ENCODE data around the gene SFXN4. TPM values are rescaled to one million over a fixed set of nuclear protein-coding genes. Genes with fewer than 3 reads are reported as not detected.
"Not testable (repeated sequence)": the region's sequence is repeated elsewhere in the genome, so short reads cannot be mapped to it uniquely, and the experiment has no call there.

SFXN4 gene
- total RNA-seq, 2 donors from 2014 or later: 36.4 to 40.2 TPM

DNA sequence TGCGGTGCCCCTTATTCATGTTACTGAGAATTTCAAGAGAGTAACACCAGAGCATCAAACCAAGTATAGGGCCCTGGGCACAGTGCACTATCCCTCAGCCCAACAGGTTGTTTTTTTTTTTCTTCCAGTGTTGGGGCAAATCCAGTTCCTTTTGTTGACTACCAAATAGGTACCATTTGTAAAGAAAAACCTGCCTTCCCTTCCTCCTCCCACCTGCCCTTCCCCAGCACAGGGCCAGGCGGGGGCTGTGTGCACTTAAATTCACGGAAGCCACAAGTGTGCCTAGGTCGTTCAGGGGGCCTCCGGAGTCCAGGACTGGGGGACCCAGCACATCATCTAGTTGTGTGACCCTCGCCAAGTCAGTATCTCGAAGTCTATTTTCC lies 595 bp upstream of the SFXN4 start:
- Mint-ChIP-seq H3K27ac (peak overlapping the region; percentile 90 to 91), H3K36me3 (peaks cover 6 to 12% of the 10 kb centered on the region in 2 donors), H3K9me3 (no peaks in the 10 kb centered on the region)
- ATAC-seq (peak in 1 of 2 donors; percentile 18), DNase-seq (ENCODE audit: low spot score in 2 of 2) (no peak)

DNA sequence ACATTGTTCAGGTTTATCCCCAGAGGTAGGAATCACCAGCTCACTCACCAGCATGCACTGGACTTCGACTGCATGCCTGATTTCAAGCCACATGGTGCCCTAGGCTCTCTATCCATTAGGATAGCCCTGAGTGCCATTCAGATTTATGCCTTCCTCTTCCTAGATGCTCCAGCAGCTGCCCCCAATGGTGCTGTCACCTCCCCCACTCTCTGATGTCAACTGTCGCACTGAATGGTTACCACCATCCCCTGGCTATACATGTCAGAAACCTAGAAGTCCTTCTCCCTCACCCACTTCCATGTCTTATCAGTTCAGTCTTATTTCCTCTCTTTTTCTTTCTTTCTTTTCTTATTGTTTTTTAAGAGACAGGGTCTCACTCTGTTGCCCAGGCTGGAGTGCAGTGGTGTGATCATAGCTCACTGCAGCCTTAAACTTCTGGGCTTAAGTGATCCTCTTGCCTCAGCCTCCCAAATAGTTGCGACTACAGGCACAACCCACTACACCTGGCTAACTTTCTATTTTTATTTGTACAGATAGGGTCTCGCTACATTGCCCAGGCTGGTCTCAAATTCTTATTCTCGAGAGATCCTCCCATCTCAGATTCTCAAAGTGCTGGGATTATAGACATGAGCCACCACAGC lies 2.9 kb downstream of the SFXN4 start:
- peak overlapping the region in 1 of 2 donors; percentile 75 for H3K27ac Mint-ChIP-seq
- H3K9me3 Mint-ChIP-seq: no peaks in the 10 kb centered on the region
- peaks cover 7 to 13% of the 10 kb centered on the region in 2 donors for H3K36me3 Mint-ChIP-seq
- DNase-seq (ENCODE audit: low spot score in 2 of 2) (no peak), ATAC-seq (no peak)

DNA sequence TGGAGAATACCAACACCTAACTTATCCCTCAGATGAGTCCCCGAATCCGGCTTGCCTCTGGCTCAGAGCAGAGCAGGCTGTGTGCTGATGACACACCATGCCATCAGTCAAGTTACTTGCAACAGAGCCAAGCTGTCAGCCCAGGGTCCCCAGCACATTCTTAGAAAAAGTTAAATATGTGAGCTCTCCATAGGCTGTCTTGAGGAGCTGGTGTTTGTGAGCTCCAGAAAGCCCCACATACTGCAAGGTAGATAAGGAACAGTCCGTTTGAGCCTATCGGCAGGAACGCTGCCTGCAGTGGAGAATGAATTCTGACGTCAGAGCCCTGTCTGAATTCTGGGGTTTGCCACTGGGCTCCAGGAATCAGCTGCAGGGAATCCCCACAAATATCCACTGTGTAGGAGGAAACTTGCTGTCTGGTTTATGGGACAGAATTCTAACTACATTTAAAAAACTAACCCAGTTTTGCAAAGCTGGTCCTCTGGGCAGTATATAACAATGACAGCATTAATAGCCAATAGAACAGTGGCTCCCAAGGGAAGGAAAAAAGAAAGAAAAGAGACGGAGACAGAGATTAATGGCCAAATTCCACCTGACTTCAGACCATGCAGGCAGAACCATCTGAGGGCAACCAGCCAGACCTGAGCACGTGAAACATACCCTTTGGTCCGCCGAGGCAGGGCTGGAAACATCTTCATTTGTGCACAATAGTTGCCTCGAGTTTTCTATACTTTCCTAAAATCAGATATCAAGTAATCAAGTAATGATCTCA lies 3.6 kb downstream of the SFXN4 start:
- no peak for ATAC-seq
- Mint-ChIP-seq H3K27ac (no peak overlapping the region), H3K36me3 (peaks cover 8 to 14% of the 10 kb centered on the region in 2 donors), H3K9me3 (no peaks in the 10 kb centered on the region)
- DNase-seq (ENCODE audit: low spot score in 2 of 2): no peak

DNA sequence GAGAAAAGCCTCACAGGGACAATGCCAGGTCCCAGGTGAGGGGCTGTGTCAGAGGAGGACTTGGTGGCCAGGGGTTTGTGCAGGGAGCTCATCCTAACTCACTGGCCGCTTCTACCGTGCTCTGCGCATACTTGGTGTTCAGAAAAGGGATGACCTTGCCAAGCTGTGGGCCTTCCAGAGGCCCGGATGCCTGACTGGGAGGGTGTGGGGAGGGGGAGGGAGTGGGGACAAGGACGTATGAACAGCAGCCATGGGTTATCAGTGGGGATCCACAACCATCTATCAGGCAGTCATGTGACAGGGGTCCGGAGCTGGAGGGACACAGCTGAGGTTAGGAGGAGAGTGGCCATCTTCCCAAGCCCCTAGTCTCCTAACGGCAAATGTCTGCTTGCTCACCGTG lies 6.2 kb downstream of the SFXN4 start:
- Mint-ChIP-seq H3K9me3 (no peaks in the 10 kb centered on the region), H3K36me3 (peaks cover 19 to 20% of the 10 kb centered on the region in 2 donors), H3K27ac (no peak overlapping the region)
- DNase-seq (ENCODE audit: low spot score in 2 of 2) (peak in 1 of 2 donors; percentile 48), ATAC-seq (no peak)

DNA sequence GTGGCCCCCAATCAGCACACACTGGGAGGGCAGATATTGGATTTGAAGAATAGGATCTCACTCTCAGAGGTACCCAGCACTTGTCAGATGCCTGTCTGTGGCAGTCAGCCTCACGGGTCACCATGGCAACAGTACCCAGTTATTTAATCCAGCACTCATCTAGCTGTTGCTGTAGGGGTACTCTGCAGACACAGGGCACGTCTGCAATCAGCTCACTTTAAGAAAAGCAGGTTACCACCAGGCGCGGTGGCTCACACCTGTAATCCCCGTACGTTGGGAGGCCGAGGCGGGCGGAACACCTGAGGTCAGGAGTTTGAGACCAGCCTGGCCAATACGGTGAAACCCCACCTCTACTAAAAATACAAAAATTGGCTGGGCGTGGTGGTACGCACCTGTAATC lies 11.9 kb downstream of the SFXN4 start:
- Mint-ChIP-seq H3K36me3 (peaks cover 30 to 33% of the 10 kb centered on the region in 2 donors), H3K27ac (peak overlapping the region in 1 of 2 donors; percentile 22), H3K9me3 (no peaks in the 10 kb centered on the region)
- no peak for DNase-seq (ENCODE audit: low spot score in 2 of 2)
- ATAC-seq: no peak

DNA sequence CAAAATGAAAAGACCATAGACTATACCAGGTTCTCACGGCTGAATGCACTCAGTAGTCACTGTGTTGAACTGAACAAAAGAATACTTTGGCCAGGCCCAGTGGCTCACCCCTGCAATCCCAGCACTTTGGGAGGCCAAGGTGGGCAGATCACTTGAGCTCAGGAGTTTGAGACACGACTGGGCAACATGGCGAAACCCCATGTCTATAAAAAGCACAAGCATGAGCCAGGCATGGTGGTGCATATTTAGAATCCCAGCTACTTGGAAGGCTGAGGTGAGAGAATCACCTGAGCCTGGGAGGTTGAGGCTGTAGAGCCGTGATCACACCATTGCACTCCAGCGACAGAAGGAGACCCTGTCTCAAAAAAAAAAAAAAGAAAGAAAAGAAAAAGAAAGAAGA lies 12.5 kb downstream of the SFXN4 start:
- Mint-ChIP-seq H3K36me3 (peaks cover 28 to 30% of the 10 kb centered on the region in 2 donors), H3K9me3 (no peaks in the 10 kb centered on the region), H3K27ac (no peak overlapping the region)
- no peak for DNase-seq (ENCODE audit: low spot score in 2 of 2)
- no peak for ATAC-seq

DNA sequence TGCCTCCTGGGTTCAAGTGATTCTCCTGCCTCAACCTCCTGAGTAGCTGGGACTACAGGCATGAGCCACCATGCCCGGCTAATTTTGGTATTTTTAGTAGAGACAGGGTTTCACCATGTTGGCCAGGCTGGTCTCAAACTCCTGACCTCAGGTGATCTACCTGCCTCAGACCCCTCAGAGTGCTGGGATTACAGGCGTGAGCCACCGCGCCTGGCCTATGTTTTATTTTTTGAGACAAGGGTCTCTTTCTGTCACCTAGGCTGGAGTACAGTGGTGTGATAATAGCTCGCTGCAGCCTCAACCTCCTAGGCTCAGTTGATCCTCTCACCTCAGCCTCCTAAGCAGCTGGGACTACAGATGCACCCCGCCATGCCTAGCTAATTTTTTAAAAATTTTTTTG lies 13.9 kb downstream of the SFXN4 start:
- H3K9me3 Mint-ChIP-seq; ATAC-seq; DNase-seq (ENCODE audit: low spot score in 2 of 2); H3K27ac Mint-ChIP-seq: not testable (repeated sequence)
- peaks cover 20 to 24% of the 10 kb centered on the region in 2 donors for H3K36me3 Mint-ChIP-seq

DNA sequence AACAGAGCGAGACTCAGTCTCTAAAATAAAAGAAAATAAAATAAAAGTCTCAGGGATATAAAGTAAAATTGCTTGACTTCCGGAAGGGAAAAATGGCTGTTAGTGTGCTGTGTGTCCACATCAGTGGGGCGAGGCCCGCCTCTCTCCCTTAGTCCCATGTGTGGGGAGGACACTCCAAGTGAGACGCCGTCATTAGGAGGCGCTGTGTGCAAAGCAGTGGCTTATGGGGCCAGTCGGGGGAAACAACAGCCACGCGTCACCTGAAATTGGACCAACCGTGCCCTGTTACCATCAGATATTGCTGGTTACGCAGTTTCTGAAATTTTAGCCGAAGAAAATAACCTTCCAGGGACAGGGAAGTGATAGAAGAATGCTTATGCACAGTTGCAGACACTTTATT lies 15.8 kb downstream of the SFXN4 start:
- no peak for ATAC-seq
- Mint-ChIP-seq H3K36me3 (peaks cover 13 to 15% of the 10 kb centered on the region in 2 donors), H3K27ac (no peak overlapping the region)

DNA sequence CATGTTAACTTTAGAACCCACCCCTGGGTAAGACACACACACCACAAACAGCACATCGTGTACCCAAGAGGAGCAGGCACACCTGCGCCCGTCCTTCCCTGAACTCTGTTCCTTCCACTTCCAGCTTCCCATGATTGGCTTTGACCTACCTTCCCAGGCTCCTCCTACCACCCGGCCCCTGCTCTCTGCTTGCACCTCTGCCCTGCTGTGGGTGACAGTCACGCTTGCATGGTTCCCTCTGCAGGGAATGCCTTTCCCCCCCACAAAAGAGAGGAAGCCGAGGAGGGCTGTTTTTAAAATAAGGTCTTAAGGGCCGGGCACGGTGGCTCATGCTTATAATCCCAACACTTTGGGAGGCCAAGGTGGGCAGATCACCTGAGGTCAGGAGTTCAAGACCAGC lies 16.4 kb downstream of the SFXN4 start:
- H3K36me3 Mint-ChIP-seq: peaks cover 9 to 13% of the 10 kb centered on the region in 2 donors
- ATAC-seq (no peak), DNase-seq (ENCODE audit: low spot score in 2 of 2) (no peak)

More for the DNA sequence above, 15.8 kb downstream of the SFXN4 start:
- DNase-seq (ENCODE audit: low spot score in 2 of 2): peak in 1 of 2 donors; percentile 33
- no peaks in the 10 kb centered on the region for H3K9me3 Mint-ChIP-seq

DNA sequence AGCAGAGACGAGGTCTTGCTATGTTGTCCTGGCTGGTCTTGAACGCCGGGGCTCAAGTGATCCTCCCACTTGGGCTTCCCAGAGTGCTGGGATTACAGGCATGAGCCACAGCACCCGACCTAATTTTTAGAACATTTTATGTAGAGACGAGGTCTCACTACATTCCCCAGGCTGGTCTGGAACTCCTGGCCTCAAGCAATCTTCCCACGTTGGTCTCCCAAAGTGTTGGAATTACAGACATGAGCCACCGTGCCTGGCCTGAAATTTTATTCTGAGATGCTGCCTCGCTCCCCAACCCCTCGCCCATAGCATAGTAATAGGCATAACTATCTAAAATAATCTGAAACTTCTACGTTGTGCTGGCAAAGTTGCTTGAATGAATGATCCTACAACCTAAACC lies 21.9 kb downstream of the SFXN4 start:
- no peaks in the 10 kb centered on the region for H3K9me3 Mint-ChIP-seq
- no peak for ATAC-seq
- no peak for DNase-seq (ENCODE audit: low spot score in 2 of 2)
- H3K27ac Mint-ChIP-seq: no peak overlapping the region
- no peaks in the 10 kb centered on the region for H3K36me3 Mint-ChIP-seq

More for the DNA sequence above, 16.4 kb downstream of the SFXN4 start:
- no peaks in the 10 kb centered on the region for H3K9me3 Mint-ChIP-seq
- no peak overlapping the region for H3K27ac Mint-ChIP-seq

DNA sequence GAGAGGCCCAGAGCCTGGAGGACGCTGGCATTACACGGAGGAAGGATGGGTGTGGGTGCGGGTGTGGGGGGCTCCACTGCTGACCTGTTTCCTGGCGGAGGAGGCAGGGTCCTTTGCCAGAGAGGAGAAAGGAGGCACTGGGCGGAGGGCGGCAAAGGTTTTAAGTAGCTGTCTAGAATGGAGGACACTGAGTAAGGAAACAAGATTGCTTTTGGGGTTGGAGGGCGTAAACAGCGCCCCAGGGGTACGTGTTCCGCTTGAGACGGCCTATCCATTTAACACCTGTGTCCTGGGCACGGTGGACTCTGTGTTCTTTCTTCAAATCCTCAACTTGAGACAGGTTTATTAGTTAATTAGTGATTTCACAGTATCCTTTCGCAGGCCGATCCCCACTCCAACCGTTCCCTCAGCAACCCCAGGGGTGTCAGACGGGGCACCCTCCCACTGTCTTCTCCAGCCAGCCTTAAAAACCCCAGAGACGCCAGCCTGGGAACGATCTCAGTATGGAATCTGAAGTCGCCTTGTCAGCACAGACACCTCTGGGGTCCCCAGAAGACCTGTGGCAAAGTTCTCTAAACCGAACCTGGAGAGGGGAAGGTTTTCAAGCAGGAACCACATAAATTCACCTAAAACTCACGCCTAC lies 24.8 kb downstream of the SFXN4 start:
- Mint-ChIP-seq H3K36me3 (no peaks in the 10 kb centered on the region), H3K9me3 (no peaks in the 10 kb centered on the region), H3K27ac (no peak overlapping the region)
- ATAC-seq (no peak), DNase-seq (ENCODE audit: low spot score in 2 of 2) (no peak)

DNA sequence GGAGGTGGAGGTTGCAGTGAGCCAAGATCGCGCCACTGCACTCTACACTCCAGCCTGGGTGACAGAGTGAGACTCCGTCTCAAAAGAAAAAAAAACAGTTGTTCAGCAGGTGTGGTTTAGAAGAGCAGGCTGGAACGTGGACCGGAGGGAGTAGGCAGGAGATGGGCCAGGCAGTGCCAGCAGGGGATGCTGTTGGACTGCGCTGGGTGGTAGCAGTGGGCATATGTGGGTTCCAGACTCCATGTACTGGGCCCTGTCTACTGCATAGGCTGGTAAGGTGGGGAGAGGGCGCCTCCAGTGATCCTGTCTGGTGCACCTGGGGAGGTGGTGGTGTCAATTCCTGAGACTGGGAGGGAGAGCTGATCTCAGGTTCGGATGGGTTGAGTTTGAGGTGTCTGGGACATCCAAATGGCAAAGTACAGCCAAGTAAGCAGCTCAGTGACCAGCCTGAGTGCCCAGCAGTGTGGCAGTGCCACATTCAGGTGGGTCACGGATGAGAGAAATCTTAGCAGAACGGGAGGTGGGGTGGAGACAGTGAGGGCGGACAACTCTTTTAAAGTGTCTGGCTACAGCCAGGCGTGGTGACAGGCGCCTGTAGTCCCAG lies 25.9 kb downstream of the SFXN4 start:
- peaks cover 0 to 5% of the 10 kb centered on the region in 2 donors for H3K36me3 Mint-ChIP-seq

DNA sequence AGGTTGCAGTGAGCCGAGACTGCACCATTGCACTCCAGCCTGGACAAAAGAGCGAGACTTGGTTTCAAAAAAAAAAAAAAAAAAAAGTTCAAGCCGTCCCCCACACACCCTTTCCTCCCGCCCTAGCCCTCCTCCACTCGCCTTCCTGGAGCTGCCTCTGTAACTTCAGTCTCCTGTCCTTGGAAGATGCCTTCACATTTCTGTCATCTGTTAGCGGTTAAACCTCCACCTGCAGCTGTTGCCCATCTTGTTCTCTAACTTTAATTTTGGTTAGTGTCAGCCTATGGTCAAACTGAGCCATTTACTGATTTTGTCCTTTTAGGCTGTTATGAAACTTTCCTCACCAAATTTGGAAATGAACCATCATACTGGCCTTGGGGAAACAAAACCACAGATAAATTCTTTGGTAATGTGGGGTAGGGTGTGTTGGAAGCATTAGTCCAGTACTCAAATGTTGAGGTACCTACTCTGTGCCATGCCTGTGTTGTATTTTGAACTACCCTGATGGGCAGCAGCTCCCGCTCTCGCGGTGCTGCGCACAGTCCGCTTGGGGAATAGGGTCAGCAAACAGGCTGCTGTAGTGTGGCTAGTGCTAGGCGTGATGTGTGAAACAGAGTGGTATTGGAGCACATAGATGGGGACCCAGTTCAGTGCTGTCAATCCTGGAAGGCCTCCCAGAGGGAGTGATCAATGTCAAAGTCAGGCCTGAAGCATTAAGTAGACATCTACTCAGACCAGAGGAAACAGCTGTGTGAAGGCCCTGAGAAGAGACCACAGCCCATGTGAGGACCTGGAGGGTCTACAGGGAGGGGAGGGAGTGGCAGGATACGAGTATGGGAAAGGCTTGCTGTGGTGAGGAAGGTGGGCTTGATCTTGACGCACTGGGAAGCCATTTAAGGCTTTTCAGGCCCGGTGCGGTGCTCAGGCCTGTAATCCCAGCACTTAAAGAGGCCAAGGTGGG lies 26.9 kb downstream of the SFXN4 start:
- DNase-seq (ENCODE audit: low spot score in 2 of 2) (no peak), ATAC-seq (no peak)
- Mint-ChIP-seq H3K36me3 (peaks cover 5 to 13% of the 10 kb centered on the region in 2 donors), H3K9me3 (peaks cover 0 to 3% of the 10 kb centered on the region in 2 donors), H3K27ac (peak overlapping the region; percentile 18 to 24)

More for the DNA sequence above, 25.9 kb downstream of the SFXN4 start:
- peak overlapping the region; percentile 18 to 24 for H3K27ac Mint-ChIP-seq
- ATAC-seq (peak; percentile 73 to 75), DNase-seq (ENCODE audit: low spot score in 2 of 2) (peak in 1 of 2 donors; percentile 44)
- H3K9me3 Mint-ChIP-seq: no peaks in the 10 kb centered on the region

DNA sequence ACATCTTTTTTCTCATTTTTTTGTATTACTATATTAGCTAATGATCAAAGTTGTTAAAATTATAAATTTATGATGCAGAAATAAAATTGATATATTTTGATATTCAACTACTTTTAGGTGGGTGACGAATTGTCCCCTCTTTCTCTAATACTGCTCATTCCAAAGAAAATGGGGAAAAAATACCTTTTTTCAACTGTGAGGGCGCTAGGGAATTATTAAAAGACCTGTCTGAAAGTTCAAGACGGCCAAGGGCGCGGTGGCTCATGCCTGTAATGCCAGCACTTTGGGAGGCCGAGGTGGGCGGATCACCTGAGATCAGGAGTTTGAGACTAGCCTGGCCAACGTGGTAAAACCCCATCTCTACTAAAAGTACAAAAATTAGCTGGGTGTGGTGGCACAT lies 27.6 kb downstream of the SFXN4 start:
- DNase-seq (ENCODE audit: low spot score in 2 of 2); H3K9me3 Mint-ChIP-seq; ATAC-seq: not testable (repeated sequence)
- peak overlapping the region in 1 of 2 donors; percentile 24 for H3K27ac Mint-ChIP-seq
- peaks cover 11 to 20% of the 10 kb centered on the region in 2 donors for H3K36me3 Mint-ChIP-seq

DNA sequence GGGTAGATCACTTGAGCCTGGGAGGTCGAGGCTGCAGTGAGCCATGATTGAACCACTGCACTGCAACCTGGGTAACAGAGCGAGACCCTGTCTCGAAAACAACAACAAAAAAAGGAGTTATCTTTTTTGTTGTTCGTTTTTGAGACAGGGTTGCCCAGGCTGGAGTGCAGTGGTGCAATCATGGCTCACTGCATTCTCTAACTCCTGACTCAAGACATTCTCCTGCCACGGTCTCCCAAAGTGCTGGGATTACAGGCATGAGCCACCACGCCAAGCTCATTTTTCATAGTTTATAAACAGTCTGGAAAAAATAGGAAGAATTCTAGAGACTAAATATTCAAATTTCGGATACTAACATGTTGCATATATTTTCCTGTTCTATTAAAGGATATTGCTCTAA lies 29.4 kb downstream of the SFXN4 start:
- ATAC-seq (no peak), DNase-seq (ENCODE audit: low spot score in 2 of 2) (no peak)
- Mint-ChIP-seq H3K27ac (no peak overlapping the region), H3K9me3 (peaks cover 0 to 4% of the 10 kb centered on the region in 2 donors), H3K36me3 (peaks cover 22 to 34% of the 10 kb centered on the region in 2 donors)

DNA sequence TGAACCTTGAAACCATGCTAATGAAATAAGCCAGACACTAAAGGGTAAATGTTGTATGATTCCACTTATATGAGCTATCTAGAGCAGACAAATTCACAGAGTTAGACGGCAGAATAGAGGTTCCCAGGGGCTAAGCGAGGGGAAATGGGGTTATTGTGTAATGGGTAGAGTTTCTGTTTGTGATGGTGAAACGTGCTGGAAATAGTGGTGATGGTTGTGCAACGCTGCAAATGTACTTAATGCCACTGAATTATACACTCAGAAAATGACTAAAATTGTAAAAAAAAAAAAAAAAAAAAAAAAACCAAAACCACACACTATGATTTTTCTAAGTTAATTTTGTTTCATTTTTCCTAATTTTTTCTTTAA lies 30.0 kb downstream of the SFXN4 start:
- ATAC-seq (peak in 1 of 2 donors; percentile 10), DNase-seq (ENCODE audit: low spot score in 2 of 2) (no peak)
- H3K36me3 Mint-ChIP-seq: peaks cover 28 to 40% of the 10 kb centered on the region in 2 donors
- H3K9me3 Mint-ChIP-seq: peaks cover 3 to 4% of the 10 kb centered on the region in 2 donors
- H3K27ac Mint-ChIP-seq: peak overlapping the region; percentile 29 to 32
